Astrocyte of the cerebellum (primary cell): ENCODE measurements around the gene FRAS1.
"Not testable (repeated sequence)": the region's sequence is repeated elsewhere in the genome, so short reads cannot be mapped to it uniquely, and the experiment has no call there.

Source experiments
- DNase-seq: peaks from one replicate; pipeline ENCODE4 v3.0.0-alpha.2; 2011; ENCODE audit warnings: low read depth
- H3K4me3 ChIP-seq: 2 replicates; pipeline ENCODE4 v1.5.1; 2011; ENCODE audit warnings: mild to moderate bottlenecking, low read depth, low read length, moderate library complexity
- in situ Hi-C: cut with HindIII; loops from 2 replicates; pipeline ENCODE4 v1.10.0; 2017; ENCODE audit warnings: low sequenced_read_pairs
- TF ChIP-seq, protein P1 (sequence below): IDR thresholded peaks from 2 replicates; pipeline ENCODE4 v1.5.1; 2012; ENCODE audit warnings: low read length, low read depth, moderate library complexity, mild to moderate bottlenecking; ENCODE audit errors: missing control alignments

FRAS1 gene

DNA sequence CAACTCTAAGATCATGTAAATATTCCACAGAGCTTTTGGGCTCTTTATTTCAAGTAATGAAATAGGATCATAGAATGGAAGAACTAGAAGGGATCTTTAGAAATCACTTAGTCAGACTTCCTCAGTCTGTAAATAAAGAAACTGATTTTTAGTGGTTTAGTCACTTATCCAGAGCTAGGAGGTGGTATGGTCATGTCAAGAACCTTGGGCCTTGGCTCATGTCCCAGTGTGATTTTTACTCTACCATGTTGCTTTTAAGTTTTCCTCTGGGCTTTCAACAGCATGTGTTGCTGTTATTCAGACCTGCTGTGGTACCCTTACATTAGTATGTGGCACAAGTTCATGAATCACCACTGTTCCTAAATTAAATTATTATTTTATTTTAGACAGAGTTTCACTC lies 184.9 kb downstream of the FRAS1 start:
- TF ChIP-seq, protein P1, sequence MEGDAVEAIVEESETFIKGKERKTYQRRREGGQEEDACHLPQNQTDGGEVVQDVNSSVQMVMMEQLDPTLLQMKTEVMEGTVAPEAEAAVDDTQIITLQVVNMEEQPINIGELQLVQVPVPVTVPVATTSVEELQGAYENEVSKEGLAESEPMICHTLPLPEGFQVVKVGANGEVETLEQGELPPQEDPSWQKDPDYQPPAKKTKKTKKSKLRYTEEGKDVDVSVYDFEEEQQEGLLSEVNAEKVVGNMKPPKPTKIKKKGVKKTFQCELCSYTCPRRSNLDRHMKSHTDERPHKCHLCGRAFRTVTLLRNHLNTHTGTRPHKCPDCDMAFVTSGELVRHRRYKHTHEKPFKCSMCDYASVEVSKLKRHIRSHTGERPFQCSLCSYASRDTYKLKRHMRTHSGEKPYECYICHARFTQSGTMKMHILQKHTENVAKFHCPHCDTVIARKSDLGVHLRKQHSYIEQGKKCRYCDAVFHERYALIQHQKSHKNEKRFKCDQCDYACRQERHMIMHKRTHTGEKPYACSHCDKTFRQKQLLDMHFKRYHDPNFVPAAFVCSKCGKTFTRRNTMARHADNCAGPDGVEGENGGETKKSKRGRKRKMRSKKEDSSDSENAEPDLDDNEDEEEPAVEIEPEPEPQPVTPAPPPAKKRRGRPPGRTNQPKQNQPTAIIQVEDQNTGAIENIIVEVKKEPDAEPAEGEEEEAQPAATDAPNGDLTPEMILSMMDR, result no peak
- in situ Hi-C loops, result no loop called here
- DNase-seq, result no peak
- H3K4me3 ChIP-seq, result no peak overlapping the region

DNA sequence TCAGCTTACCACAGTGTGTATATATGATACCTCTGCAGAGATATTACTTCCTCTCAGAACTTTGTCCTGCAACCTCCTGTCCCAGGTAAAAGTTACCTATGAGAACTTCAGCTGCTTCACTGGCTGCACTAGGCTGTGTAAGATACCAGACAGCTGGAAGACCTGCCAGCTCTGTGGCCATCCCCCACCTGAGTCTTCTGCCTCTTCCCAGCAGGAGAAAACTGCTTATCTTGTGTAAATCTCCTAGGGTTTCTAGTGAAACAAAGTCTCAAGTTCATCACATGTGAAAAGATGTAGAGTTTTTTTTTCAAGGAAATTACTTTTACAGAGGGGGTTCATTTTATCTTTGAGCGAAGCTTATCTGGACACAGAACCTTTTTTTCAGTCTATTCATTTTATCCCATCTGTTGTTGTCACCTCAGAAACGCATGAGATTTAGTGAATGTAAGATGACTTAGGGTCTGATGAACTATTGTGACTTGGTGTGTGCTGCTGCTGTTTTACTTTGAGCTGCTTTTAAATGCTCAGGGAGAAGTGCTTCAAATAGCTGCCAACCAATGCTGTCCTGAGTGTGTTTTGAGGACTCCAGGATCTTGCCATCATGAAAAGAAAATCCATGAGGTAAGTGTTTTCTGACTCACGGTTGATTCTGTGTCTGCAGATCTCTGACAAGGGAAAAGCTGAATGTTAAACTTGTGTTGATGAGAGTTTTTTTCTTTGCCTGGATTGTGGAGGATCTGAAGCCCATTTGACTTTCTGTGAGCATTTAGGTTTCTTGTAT lies 187.8 kb downstream of the FRAS1 start:
- H3K4me3 ChIP-seq, result no peak overlapping the region
- TF ChIP-seq, protein P1, result no peak
- in situ Hi-C loops, result no loop called here
- DNase-seq, result no peak

DNA sequence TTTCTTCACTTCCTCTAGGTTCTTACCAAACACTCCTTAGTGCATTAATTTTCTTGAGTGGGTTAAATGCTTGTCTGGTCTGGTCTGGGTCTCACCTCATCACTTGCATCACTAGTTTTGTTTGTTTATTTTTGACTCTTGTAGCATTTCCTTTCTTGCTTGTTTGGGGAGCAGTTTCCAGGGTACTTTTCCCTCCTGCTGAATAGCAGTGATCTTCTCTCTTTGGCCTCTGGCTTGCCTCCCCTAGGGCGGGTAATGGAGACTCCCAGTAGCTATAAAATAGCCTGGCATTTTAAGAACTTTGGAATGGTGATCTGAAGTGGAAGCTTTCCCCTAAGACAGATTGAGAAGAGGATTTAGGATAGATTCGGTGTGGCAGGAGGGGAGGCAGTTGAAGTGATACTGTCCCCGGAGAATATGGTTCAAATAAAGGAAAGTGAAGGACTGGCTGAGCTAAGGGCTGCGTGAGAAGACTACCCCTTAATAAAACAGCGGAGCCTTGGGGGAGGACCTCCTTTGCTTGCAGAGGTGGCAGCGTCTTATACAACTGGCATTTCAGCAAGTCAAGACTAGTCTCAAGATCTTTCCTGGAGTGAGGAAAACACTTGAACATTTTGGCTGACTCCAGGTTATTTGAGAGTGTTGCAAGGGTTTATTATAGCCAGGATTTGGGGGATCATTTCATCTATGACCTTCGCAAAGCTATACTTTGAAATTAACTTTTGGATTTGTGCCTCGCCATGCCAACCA lies 190.6 kb downstream of the FRAS1 start:
- no peak for DNase-seq
- TF ChIP-seq, protein P1, result no peak
- H3K4me3 ChIP-seq, result no peak overlapping the region
- in situ Hi-C loops, result no loop called here

DNA sequence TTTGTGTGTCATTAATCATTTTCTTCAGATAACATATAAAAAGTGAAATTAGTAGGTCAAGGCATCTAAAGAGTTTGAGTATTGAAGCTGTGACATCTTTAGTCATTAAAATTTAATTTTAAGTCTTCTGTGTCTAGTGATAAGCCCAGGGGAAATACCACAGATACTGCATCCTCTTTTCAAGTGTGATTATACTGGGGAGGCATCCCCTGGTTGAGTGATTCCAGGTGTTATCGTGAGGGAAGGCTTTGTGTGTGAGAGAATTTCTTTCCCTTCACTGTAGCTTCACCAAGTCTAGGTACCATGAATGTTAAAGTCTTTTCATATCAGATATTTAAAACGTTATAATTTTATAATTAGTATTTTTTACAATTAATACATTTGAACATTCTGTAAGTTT lies 193.4 kb downstream of the FRAS1 start:
- H3K4me3 ChIP-seq, result no peak overlapping the region
- TF ChIP-seq, protein P1, result no peak
- in situ Hi-C loops, result no loop called here
- DNase-seq, result no peak

DNA sequence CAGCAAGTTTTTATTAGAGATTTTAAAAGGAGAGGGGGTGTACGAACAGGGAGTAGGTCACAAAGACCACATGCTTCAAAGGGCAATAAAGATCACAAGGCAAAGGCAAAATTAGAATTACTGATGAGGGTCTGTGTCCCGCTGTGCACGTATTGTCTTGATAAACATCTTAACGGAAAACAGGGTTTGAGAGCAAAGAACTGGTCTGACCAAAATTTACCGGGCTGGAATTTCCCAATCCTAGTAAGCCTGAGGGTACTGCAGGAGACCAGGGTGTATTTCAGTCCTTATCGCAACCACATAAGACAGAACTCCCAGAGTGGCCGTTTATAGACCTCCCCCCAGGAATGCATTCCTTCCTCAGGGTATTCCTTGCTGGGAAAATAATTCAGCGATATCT lies 195.7 kb downstream of the FRAS1 start:
- in situ Hi-C loops, DNase-seq, H3K4me3 ChIP-seq: not testable (repeated sequence)

DNA sequence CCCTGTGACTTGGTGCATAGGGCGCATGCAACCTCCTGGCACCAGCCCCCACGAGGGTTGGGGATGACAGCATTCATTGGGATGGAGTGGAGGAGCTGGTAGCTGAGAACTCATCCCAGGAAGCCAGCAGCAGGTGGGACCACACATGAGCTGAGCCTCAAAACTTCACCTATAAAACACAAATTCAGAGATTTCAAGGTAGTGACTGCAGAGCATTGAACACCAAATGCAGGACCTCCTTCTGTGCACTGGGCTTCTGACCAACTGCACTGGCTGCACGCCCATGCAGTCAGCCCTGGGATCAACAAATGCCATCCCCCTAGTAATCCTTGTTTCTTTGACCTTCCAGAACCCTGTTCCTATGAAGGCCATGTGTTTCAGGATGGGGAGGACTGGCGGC lies 197.8 kb downstream of the FRAS1 start:
- TF ChIP-seq, protein P1, result no peak
- H3K4me3 ChIP-seq, result no peak overlapping the region
- no peak for DNase-seq
- in situ Hi-C loops, result no loop called here

DNA sequence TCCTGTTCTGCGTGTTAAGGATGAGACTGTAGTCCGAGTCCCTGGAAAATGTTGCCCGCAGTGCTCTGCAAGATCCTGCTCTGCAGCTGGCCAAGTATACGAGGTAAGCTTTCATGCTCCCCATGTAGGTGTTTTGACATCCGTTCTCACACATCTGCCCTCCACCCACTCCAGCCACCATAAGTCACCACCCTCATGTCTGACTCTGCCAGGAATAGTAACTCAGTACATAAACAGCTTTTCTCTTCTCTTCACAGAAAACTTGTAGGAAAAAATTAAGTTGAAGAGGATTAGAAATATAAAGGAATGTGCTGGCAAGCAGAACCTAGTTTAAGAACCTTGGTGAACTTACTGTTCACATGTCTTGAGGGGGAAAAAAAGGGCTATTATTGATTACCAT lies 207.9 kb downstream of the FRAS1 start:
- no peak for DNase-seq
- in situ Hi-C loops, result loop anchor here (5.0 kb wide), 1 partner anchor 63 kb away; no protein-coding TSS in a partner anchor
- TF ChIP-seq, protein P1, result no peak
- no peak overlapping the region for H3K4me3 ChIP-seq
